Subcutaneous abdominal adipose tissue (tissue), 5 donors: Measurements from ENCODE around the gene RAD23A.
"Not testable (repeated sequence)": the region's sequence is repeated elsewhere in the genome, so short reads cannot be mapped to it uniquely, and the experiment has no call there.

Experiments
- H3K27ac ChIP-seq: one replicate; pipeline ENCODE4 v1.7.0; 2013; ENCODE audit warnings: low read depth, mild to moderate bottlenecking, inconsistent platforms, low read length, moderate library complexity
- H3K27me3 ChIP-seq, 5 donors: one replicate each; pipeline ENCODE4 v1.7.0; 2013; ENCODE audit warnings: low read length in 5 of 5, inconsistent platforms in 1 of 5; ENCODE audit not compliant: control insufficient read depth in 5 of 5, insufficient read depth in 4 of 5
- H3K36me3 ChIP-seq, 5 donors: one replicate each; pipeline ENCODE4 v1.7.0; 2013; ENCODE audit warnings: low read length in 5 of 5; ENCODE audit not compliant: control insufficient read depth in 5 of 5, insufficient read depth in 5 of 5
- H3K4me1 ChIP-seq, 5 donors: one replicate each; pipeline ENCODE4 v1.7.0; 2013; ENCODE audit warnings: low read length in 5 of 5, mild to moderate bottlenecking in 3 of 5, moderate library complexity in 1 of 5; ENCODE audit not compliant: control insufficient read depth in 5 of 5, insufficient read depth in 5 of 5
- H3K4me3 ChIP-seq, 5 donors: one replicate each; pipeline ENCODE4 v1.7.0; 2013; ENCODE audit warnings: low read length in 5 of 5, low read depth in 1 of 5
- H3K9ac ChIP-seq, 5 donors: one replicate each; pipeline ENCODE4 v1.7.0; 2013; ENCODE audit warnings: low read length in 5 of 5, mild to moderate bottlenecking in 4 of 5, moderate library complexity in 3 of 5
- H3K9me3 ChIP-seq, 5 donors: one replicate each; pipeline ENCODE4 v1.7.0; 2013; ENCODE audit warnings: low read length in 5 of 5; ENCODE audit not compliant: control insufficient read depth in 5 of 5
- donor health status: healthy.
- donor health status: healthy.
- donor health status: healthy.
- donor health status: healthy.
- donor health status: healthy.

Gene RAD23A

GRCh38 chr19:12967907-12968306 lies 22.2 kb downstream of the RAD23A start:
- H3K4me1 ChIP-seq = peaks cover 0 to 18% (median 17%) of the 10 kb centered on the region in 5 donors
- no peak overlapping the region for H3K9ac ChIP-seq
- H3K9me3 ChIP-seq = no peaks in the 10 kb centered on the region
- no peak overlapping the region for H3K4me3 ChIP-seq
- no peaks in the 10 kb centered on the region for H3K36me3 ChIP-seq
- H3K27me3 ChIP-seq = no peaks in the 10 kb centered on the region
- H3K27ac ChIP-seq = no peak overlapping the region

- H3K27ac ChIP-seq = no peak within 1 kb of the TSS
- H3K9me3 ChIP-seq = no peaks in the 10 kb centered on the region
- no peak within 1 kb of the TSS for H3K4me3 ChIP-seq
- H3K27me3 ChIP-seq = no peaks in the 10 kb centered on the region
- H3K36me3 ChIP-seq = no peaks in the 10 kb centered on the region
- H3K4me1 ChIP-seq = peaks cover 0 to 18% (median 17%) of the 10 kb centered on the region in 5 donors
- peak within 1 kb of the TSS in 2 of 5 donors; percentile 28 to 34 for H3K9ac ChIP-seq
Observed at GRCh38 chr19:12969292-12969988, 23.8 kb downstream of the RAD23A start, which contains the start of gene DAND5. Gene DAND5 (plus strand): TSS chr19:12969576. CDS start chr19:12969661, 85 bp downstream.

DNA sequence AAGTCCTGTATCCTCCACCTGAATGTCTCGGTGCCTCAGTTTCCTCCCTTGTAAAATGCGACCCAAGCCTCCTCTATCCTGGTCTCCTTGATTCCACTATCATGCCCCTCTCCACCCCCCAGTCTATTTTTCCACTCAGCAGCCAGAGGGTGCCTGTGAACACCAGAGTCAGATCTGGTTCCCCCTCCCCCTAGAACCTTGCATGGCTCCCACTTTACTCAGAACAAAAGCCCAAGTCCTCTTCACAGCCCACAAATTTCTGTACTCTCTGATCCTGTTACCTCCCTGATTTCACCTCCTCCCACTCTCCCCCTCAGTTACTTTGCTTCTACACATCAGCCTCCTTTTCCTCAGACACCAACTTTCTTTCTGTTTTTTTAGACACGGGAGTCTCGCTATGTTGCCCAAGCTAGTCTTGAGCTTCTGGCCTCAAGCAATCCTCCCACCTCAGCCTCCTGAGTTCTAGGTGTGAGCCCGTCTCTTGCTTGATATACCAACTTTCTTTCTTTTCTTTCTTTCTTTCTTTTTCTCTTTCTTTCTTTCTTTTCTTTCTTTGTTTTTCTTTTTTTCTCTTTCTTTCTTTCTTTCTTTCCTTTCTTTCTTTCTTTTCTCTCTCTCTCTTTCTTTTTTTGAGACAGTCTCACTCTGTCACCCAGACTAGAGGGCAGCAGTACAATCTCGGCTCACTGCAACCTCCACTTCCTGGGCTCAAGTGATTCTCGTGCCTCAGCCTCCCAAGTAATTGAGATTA lies 24.6 kb downstream of the RAD23A start:
- Histone ChIP-seq H3K9me3 (no peaks in the 10 kb centered on the region), H3K4me1 (peaks cover 0 to 14% (median 13%) of the 10 kb centered on the region in 5 donors), H3K36me3 (no peaks in the 10 kb centered on the region), H3K27ac (no peak overlapping the region), H3K9ac (no peak overlapping the region), H3K27me3 (no peaks in the 10 kb centered on the region), H3K4me3 (no peak overlapping the region)

DNA sequence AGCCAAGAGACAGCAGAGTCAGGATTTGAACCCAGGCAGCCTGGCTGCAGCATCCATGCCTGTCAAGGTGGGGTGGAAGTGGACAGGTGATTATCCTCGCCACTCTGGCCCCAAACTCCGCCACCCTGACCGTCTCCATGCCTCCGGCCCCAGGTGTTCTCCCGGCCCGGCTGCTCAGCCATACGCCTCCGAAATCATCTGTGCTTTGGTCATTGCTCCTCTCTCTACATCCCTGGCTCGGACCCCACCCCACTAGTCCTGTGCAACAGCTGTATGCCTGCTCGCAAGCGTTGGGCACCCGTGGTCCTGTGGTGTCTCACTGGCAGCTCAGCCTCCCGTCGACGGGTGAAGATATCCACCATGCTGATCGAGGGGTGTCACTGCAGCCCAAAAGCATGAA lies 27.6 kb downstream of the RAD23A start:
- Histone ChIP-seq H3K4me1 (peaks cover 3 to 16% (median 12%) of the 10 kb centered on the region in 5 donors), H3K4me3 (no peak overlapping the region), H3K27me3 (no peaks in the 10 kb centered on the region), H3K27ac (no peak overlapping the region), H3K9me3 (no peaks in the 10 kb centered on the region), H3K36me3 (no peaks in the 10 kb centered on the region), H3K9ac (no peak overlapping the region)

GRCh38 chr19:12974301-12975220 lies 28.9 kb downstream of the RAD23A start:
- no peaks in the 10 kb centered on the region for H3K9me3 ChIP-seq
- H3K27ac ChIP-seq = no peak overlapping the region
- no peak overlapping the region for H3K4me3 ChIP-seq
- H3K27me3 ChIP-seq = no peaks in the 10 kb centered on the region
- H3K4me1 ChIP-seq = peaks cover 3 to 13% (median 9%) of the 10 kb centered on the region in 5 donors
- no peaks in the 10 kb centered on the region for H3K36me3 ChIP-seq
- no peak overlapping the region for H3K9ac ChIP-seq

DNA sequence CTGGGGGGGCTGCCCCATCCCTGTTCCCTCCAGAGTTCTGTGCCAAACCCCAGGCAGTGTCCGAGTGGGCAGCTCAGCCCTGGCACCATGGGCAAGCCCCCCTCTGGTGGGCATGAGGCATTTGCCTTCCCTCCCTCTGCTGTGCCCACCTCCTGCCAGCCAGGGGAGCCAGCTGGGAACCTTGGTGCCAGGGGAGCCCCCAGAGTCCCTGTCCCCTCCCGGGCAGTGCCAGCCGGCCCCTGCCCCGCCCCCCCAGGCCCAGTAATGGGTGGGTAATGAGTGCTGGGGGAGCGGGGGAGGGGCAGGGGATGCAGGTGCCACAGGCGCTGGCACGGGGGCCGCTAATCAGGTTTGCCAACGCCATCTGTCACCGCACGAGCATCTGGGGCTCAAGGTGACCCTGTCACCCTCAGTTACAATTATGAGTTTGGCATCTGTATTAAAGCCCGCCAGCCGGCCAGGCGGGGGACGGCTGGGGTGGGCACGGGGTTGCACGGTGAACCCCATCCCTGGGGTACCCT lies 29.6 kb downstream of the RAD23A start:
- H3K9me3 ChIP-seq = no peaks in the 10 kb centered on the region
- H3K27me3 ChIP-seq = no peaks in the 10 kb centered on the region
- no peak overlapping the region for H3K27ac ChIP-seq
- peaks cover 3 to 7% (median 3%) of the 10 kb centered on the region in 5 donors for H3K4me1 ChIP-seq
- H3K36me3 ChIP-seq = no peaks in the 10 kb centered on the region
- no peak overlapping the region for H3K4me3 ChIP-seq
- H3K9ac ChIP-seq = no peak overlapping the region

GRCh38 chr19:12976109-12976508 lies 30.4 kb downstream of the RAD23A start:
- not testable (repeated sequence) for H3K4me3 ChIP-seq, H3K36me3 ChIP-seq, H3K4me1 ChIP-seq, H3K27me3 ChIP-seq, H3K9ac ChIP-seq, H3K27ac ChIP-seq, H3K9me3 ChIP-seq

GRCh38 chr19:12979974-12980373 lies 34.3 kb downstream of the RAD23A start:
- Histone ChIP-seq H3K36me3 (no peaks in the 10 kb centered on the region), H3K4me3 (no peak overlapping the region), H3K27ac (no peak overlapping the region), H3K4me1 (peaks cover 7 to 23% (median 16%) of the 10 kb centered on the region in 5 donors), H3K27me3 (no peaks in the 10 kb centered on the region), H3K9ac (no peak overlapping the region), H3K9me3 (no peaks in the 10 kb centered on the region)

DNA sequence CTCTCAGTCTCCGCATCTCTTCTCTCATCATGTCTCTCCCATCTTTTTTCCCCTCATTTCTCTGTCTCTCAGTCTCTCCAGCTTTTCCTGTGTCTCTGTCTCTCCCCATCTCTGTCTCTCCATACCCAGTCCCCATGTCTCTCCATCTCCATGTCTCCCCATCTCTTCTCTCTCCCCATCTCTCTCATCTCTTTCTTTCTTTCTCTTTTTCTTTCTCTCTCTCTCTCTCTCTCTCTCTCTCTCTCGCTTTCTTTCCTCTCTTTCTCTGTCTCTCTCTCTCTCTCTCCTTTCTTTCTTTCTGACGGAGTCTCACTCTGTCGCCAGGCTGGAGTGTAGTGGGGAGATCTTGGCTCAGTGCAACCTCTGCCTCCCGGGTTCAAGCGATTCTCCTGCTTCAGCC lies 37.0 kb downstream of the RAD23A start:
- peaks cover 14 to 32% (median 24%) of the 10 kb centered on the region in 5 donors for H3K4me1 ChIP-seq
- no peak overlapping the region for H3K9ac ChIP-seq
- no peaks in the 10 kb centered on the region for H3K27me3 ChIP-seq
- no peaks in the 10 kb centered on the region for H3K36me3 ChIP-seq
- H3K4me3 ChIP-seq = no peak overlapping the region
- no peaks in the 10 kb centered on the region for H3K9me3 ChIP-seq
- H3K27ac ChIP-seq = no peak overlapping the region
